G401 (cell line): ENCODE measurements around the gene RHOA. TPM values are rescaled to one million over a fixed set of nuclear protein-coding genes. Genes with fewer than 3 reads are reported as not detected.

Source experiments
- DNase-seq: peaks from one replicate; pipeline ENCODE4 v3.0.0-alpha.2; 2015; ENCODE audit warnings: low spot score
- in situ Hi-C: cut with HindIII; loops from 2 replicates; pipeline ENCODE4 v1.10.0; 2016; ENCODE audit warnings: low sequenced_read_pairs, mixed read lengths
- total RNA-seq: library from RNA; depleted of rRNA; stranded (reverse); fragments of >200 nt; shearing (Covaris generic); gene quantifications from 2 replicates; pipeline ENCODE4 v1.2.3, GENCODE V29; 2014; rRNA removed

RHOA gene
- 562 and 605 TPM in 2 replicates for total RNA-seq

DNA sequence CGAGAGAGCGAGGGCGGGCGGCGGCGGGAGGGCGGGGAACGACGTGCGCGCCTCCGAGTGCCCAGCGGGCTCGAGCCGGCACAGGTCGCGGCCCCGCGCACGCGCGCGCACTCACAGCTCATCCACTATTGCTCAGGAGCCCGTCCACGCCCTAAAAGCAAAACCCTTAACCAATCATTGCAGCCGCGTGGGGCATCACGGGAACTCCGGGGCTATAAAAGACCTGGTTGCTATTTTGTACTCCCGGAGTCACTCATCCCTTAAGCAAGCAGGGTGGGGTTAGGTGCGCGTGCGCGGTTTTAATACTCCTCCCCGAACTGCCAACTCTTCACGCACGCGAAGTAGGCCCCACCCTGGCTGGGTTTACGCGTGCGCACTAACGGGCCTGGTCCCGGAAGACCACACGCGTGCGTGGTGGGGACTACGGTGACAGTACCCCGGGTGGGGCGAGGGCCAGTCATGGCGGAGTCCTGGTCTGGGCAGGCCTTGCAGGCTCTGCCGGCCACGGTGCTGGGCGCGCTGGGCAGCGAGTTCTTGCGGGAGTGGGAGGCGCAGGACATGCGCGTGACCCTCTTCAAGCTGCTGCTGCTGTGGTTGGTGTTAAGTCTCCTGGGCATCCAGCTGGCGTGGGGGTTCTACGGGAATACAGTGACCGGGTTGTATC is at the start of gene RHOA, which contains the start of gene TCTA:
Gene RHOA (minus strand): TSS at position 9 of the 664 bp plus-strand sequence. CDS start 36,387 bp downstream, outside the sequence.
Gene TCTA (plus strand): TSS at position 456 of the 664 bp plus-strand sequence. CDS start 4 bp downstream, at position 460.
- in situ Hi-C loops = no loop called here

GRCh38 chr3:49460956-49461355 is 49.2 kb upstream of the RHOA start:
- no peak for DNase-seq
- in situ Hi-C loops = no loop called here

More for the DNA sequence above, at the start of gene RHOA, which contains the start of gene TCTA:
- DNase-seq = peak; percentile 100

DNA sequence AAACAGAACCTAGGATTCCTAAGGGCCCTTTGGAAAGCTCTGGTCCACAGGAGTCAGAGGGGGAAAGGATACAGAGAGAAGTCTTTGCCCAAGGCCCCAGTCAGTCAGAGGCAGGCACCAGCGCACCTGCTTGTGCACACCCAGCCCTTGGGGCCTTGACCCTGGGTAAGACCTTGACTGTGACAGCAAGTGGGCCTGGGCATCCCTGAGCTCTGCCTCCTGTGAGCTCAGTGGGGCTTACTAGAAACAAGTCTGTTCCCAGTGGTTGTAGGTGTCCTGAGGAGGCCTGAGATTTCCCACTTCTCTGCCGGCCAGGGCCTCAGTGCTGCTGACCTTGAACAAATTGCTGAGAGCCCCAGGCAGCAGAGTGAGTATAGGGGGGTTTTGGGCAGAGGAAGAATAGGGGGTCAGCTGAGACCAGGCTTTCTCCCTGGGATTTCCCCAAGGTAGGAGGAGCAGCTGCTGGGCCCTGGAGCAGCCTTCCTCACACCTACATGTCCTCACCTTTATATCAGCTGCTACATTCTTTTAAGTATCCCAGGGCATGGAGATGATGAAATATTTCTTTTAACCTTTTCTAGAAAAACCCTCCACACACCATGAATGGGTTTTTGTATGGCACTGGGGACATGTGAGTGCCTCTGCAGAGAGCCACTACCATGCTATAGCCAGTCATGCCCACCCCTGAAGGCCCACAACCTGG is 48.6 kb upstream of the RHOA start:
- DNase-seq = no peak
- in situ Hi-C loops = no loop called here

DNA sequence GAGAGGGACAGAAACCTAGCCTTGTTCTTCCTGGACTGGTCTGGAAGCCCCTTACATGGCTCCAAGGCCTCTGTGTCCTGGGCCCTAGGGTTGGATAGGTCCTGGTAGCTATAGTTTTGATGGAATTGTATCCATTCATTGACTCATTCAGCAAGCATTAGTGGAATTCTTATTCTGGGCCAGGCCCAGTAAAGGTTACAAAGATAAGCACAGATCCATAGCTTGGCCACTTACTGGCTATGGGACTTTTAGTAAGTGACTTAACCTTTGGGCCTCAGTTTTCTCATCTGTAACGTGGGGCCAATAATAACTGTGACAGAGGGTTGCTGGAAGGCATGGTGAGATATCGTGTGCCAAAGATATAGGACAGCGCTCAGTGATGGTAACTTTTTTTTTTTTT is 44.7 kb upstream of the RHOA start:
- in situ Hi-C loops = no loop called here

DNA sequence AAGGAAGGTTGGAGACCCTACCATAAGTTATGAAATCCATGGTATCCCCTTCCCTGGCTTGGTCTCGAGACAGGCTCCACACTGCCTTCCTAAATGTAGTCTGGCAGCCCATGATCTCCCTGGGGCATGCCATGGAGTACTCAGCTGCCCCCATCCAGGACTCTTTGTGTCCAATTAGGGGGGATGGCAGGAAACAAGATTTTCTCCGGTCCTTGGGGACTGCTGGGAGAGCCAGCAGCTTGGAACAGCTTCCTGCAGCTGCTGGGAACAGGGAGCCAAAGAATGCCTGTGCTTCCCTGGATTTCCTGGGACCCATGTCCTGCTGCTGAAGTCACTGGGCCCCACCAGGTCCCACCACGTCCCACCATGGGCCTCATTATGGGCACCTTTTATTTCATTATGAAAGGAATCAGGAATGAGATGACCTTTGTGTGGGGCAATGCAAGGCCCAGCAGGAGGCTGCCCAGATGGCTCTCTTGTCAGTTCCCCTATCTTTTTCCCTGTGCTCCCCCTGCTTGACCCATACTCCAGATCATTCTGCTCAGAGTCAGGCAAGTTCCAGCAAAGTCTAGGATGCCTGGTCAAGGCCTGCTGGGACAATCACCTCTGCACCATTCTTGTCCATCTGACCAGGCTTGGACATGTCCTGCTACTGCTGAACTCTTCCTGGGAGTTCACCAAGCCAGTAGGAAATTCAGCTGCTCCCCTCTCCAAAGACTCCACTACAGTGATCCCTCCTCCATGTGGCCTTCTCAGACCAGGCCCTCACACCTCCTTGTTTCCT is 43.3 kb upstream of the RHOA start:
- in situ Hi-C loops = no loop called here
- no peak for DNase-seq

More for the DNA sequence above, 44.7 kb upstream of the RHOA start:
- no peak for DNase-seq

DNA sequence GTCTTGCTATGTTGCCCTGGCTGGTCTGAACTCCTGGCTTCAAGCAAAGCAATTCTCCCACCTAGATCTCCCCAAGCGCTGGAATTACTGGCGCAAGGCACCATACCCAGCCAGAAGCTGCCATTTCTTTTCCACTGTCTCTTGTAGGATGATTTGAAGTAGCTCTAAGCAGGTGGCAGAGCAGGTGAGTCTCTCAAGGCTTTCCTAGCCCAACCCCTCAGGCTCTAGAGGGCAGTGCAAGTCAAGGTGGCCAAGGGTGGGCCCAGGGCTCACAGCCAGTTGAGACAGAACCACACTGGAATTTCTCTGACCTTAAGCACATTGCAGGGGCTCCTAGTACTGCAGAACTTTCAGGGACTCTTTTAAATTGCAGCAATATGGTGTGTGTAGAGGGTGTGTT is 42.7 kb upstream of the RHOA start:
- peak; percentile 46 for DNase-seq
- in situ Hi-C loops = no loop called here

DNA sequence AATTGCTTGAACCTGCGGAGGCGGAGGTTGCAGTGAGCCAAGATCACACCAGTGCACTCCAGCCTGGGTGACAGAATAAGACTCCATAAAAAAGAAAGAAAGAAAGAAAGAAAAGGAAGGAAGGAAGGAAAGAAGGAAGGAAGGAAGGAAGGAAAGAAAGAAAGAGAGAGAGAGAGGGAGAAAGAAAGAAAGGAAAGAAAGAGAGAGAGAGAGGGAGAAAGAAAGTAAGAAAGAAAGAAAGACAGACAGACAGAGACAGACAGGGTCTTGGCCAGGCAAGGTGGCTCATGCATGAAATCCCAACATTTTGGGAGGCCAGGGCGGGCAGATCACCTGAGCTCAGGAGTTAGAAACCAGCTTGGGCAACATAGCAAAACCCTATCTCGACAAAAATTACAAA is 41.8 kb upstream of the RHOA start:
- DNase-seq = no peak
- in situ Hi-C loops = no loop called here

GRCh38 chr3:49445391-49445790 is 33.6 kb upstream of the RHOA start:
- no peak for DNase-seq
- in situ Hi-C loops = no loop called here

GRCh38 chr3:49434731-49435130 is 23.0 kb upstream of the RHOA start:
- DNase-seq = no peak
- in situ Hi-C loops = no loop called here

GRCh38 chr3:49428752-49429080 is 16.9 kb upstream of the RHOA start:
- no peak for DNase-seq
- in situ Hi-C loops = no loop called here

DNA sequence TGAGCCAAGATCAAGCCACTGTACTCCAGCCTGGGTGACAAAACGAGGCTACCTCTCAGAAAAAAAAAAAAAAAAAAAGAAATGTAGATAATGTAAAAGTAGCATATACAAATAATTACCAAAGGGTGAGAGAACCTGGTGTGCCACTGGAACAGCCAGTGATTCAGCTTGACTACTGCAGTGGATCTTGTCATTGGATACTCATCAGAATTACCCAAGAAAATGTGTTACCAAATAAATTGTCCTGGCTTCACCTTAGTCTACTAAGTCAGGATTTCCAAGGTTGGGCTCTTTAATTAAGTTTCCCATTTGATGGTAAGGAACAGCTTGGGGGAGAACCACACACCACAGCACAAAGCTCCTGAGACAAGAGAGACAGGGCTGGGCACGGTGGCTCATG is 15.8 kb upstream of the RHOA start:
- in situ Hi-C loops = no loop called here
- no peak for DNase-seq

GRCh38 chr3:49424816-49425215 is 13.0 kb upstream of the RHOA start:
- DNase-seq = no peak
- in situ Hi-C loops = no loop called here

DNA sequence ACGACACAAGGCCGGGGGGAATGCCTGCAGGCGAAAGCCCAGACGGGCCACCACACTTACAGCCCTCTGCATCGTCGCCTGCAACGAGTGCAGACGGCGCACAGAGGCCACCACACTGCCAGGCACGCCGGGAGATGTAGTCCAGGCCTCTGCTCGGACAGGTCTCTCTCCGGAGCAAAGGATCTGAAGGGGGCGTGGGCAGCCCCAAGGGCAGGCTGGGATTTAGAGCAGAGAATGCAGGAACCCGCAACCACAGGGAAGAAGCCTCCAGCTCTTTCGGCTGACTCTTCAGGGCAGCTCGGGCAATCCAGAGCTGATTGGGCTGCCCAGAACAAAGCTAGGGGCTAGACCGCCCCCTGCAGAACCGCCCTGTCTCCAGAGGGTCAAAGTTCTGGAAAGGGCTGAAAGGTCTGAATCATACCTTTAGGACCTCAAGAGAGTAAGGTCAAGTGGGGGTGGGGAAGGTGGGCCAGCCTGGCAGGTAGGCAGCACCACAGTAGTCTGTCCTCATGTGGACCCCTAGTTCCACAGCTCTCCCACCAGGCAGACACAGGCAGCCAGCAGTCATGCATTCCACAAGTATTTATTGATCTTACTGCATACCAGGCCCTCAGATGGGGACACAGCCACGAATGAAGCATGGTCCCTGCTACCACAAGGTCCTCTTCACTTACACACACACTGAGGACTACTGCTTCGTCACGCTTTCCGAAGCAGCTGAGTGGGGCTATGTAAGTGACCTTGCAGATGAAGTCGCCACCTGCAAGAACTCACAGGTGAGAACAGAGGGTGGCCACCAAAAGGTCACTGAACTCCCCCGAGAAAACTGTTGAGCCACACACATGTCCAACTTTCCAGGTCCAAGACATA is 10.8 kb upstream of the RHOA start, which contains the start of gene AMT:
Gene AMT (minus strand): TSS at position 95 of the 870 bp plus-strand sequence. CDS start 23 bp downstream, at position 72.
- DNase-seq = peak; percentile 82
- in situ Hi-C loops = no loop called here

DNA sequence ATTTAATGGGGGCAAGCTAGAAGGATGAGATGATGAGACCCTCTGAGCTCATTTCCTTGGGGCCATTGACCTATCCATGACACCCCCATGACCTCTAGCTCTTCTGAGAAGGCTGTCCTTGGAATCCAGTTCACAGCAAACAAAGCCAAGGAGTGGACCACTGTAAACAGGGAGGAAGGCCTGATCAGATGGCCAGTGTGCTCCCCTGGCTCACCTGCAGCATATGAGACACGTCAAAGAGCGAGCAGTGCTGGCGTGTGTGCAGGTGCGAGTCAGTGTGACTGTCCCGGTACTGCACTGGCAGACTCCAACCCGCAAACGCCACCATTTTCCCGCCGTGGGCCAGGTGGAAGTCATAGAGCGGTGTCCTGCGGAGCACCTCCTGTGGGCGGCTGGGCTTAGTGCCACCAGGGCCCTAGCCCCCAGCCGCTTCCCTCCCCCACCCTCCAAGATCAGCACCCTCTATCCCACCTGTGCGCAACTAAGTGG is 10.2 kb upstream of the RHOA start:
- no peak for DNase-seq
- in situ Hi-C loops = no loop called here

GRCh38 chr3:49417516-49418120 is 5.8 kb upstream of the RHOA start:
- in situ Hi-C loops = no loop called here
- DNase-seq = no peak

GRCh38 chr3:49416867-49417266 is 5.1 kb upstream of the RHOA start:
- DNase-seq = no peak
- in situ Hi-C loops = no loop called here

DNA sequence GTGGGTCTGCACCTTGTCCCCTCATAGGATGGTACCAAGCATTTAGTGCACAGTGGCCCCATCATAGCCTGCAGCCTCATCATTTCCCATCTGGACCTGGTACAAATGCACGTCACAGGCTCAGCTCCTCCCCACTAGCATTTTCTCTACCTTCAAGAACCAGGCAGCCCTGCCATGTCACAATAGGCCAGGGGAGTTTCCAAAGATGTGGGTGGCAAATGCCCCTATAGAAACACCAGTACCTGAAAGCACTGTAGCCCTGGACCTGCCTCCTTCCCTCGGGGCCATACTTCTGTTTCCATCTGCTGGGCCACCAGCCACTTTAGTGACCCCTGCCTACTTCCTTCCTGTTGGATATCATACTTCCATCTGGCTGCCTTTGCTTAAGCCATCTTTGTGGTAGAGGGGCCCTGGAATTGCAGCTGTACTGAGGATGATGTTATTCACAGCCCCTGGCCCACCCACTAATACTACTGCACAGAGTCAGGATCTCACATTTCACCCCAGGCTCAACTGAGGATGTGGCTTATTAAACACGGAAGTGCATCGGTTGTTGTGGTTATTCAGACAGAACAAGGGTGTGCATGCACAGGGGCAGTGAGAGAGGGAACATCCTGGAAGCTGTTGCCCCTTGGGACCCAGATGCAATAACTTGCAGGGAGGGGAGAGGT is 4.3 kb upstream of the RHOA start:
- in situ Hi-C loops = no loop called here
- DNase-seq = no peak

- no peak for DNase-seq
- in situ Hi-C loops = no loop called here
Observed at GRCh38 chr3:49414753-49415152, 3.0 kb upstream of the RHOA start.
